22Rv1 (cell line): ENCODE data around the gene KAZN.

Experiments used
- H3K27ac ChIP-seq: fragments of 450-650 bp; 2 replicates; pipeline ENCODE4 v1.5.1; 2017
- ZFX ChIP-seq: fragments of 450-650 bp; IDR thresholded peaks from 2 replicates; pipeline ENCODE4 v1.6.1; 2017; ENCODE audit warnings: antibody characterized with exemption, borderline replicate concordance
- TF ChIP-seq, protein P1 (sequence below): fragments of 450-650 bp; IDR thresholded peaks from 2 replicates; pipeline ENCODE4 v1.5.1; 2017; ENCODE audit warnings: mild to moderate bottlenecking

Gene KAZN

DNA sequence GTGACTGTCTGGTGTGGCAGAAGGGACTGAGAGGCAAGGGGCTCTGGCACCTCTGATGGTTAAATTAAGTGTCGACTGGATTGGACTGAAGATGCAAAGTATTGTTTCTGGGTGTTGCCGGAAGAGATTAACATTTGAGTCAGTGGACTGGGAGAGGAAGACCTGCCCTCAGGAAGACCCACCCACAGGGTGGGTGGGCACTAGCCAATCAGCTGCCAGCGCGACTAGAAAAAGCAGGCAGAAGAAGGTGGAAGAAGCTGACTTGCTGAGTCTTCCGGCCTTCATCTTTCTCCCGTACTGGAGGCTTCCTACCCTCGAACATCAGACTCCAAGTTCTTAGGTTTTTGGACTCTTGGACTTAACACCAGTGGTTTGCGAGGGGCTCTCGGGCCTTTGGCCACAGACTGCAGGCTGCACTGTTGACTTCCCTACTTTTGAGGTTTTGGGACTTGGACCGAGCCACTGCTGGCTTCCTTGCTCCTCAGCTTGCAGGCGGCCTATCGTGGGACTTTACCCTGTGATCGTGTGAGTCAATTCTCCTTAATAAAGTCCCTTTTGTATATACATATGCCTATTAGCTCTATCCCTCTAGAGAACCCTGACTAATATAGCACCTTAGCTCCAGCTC, 79.6 kb downstream of the KAZN start:
- H3K27ac ChIP-seq = no peak overlapping the region
- TF ChIP-seq ZFX = no peak
- TF ChIP-seq, protein P1, sequence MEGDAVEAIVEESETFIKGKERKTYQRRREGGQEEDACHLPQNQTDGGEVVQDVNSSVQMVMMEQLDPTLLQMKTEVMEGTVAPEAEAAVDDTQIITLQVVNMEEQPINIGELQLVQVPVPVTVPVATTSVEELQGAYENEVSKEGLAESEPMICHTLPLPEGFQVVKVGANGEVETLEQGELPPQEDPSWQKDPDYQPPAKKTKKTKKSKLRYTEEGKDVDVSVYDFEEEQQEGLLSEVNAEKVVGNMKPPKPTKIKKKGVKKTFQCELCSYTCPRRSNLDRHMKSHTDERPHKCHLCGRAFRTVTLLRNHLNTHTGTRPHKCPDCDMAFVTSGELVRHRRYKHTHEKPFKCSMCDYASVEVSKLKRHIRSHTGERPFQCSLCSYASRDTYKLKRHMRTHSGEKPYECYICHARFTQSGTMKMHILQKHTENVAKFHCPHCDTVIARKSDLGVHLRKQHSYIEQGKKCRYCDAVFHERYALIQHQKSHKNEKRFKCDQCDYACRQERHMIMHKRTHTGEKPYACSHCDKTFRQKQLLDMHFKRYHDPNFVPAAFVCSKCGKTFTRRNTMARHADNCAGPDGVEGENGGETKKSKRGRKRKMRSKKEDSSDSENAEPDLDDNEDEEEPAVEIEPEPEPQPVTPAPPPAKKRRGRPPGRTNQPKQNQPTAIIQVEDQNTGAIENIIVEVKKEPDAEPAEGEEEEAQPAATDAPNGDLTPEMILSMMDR = no peak

DNA sequence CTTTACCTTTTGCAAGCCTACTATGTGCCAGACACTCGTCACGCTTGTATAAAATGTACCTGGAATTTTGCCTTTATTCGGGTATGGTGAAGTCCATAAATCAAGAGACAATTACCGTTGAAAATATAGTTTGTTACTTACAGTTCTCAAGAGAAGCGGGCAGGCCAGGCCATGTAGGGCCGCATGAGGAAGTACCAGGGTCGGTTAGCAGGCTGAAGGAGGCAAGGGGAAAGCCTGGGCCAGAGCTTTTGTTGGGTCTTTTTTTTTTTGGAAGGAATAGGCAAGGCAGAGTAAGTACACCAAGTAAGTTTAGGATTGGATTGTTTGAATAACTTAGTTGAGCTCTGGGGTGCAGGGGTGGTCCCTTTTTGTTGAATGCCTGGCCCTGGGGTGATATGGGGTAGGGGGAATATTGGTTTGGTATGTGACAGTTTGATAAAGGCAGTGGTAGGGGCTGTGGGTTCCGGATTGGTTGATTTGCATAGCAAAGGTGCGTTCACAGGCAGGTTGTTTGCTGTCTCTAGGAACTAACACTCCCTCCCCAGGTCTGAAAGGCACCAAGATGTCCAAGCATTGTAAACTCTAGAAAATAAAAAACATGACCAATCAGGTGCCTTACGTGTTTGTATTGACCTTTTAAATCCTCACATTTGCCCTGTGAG, 80.7 kb downstream of the KAZN start:
- no peak for TF ChIP-seq ZFX
- TF ChIP-seq, protein P1 = no peak

DNA sequence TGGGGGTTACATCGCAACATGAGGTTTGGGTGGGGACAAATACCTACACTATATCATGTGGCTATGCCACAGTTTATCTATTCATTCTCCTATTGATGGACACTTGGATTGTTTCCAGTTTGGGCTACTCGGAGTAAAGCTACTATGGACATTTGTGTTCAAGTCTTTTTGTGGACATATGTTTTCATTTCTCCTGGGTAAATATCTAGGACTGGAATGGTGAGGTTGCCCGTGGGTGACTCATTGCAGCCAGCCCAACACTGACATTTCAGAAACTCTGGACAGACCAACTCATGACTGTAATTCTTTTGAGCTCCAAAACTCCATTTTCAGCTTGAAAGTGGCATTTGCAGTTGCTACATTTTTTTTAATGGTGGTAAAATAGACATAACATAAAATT, 82.7 kb downstream of the KAZN start:
- H3K27ac ChIP-seq = no peak overlapping the region
- TF ChIP-seq, protein P1 = no peak
- TF ChIP-seq ZFX = no peak

More for the DNA sequence above, 80.7 kb downstream of the KAZN start:
- no peak overlapping the region for H3K27ac ChIP-seq

DNA sequence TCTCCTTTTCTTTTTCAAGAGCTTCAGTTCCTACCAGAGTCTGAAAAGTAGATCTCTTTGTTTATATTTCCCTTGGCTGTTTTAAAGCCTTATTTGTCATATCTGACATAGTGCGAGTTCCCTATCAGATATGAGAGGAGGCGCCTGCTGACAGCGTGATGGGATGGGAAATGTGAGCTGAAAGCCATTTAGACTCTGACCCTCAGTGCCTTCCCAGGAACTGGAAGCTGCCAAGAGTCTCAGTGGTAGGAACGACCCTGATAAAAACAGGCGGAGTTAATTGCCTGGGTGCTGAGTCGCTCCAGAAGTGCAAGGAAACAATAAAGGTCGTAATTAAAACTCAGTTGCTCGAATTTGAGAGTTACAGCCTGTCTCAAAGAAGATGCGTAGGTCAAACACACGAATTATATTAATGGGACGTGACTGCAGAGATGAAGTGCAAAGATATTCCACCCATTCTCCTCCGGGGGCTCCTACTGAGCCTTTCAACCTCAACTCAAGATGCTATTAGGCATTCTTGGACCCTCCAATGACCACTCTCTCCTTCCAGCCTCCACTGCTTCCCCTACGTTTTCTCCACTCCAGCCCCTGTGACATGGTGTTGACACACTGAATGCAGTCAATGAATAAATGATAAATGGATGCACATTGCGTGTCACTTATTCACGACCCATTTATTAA, 84.6 kb downstream of the KAZN start:
- TF ChIP-seq, protein P1 = no peak
- no peak for TF ChIP-seq ZFX

DNA sequence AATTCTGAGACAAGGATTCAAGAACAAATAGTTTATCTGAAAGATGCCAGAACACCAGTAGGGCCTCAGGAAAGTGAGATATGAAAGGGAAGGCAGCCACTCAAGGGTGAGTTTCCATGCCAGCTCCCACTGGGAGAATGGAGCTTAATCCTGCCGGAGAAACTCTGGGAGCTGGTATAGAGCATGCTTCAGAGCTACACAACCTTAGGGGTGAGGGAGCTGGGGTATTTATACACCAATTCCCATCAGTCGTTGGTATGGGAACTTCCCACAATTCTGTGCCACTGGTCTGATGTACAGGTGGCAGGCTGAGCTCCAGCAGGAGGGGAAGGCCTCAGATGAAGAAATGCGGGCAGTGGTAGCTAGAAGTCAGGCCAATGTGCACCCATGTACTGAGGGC, 86.6 kb downstream of the KAZN start:
- TF ChIP-seq, protein P1 = no peak
- TF ChIP-seq ZFX = no peak
- no peak overlapping the region for H3K27ac ChIP-seq

More for the DNA sequence above, 84.6 kb downstream of the KAZN start:
- no peak overlapping the region for H3K27ac ChIP-seq

DNA sequence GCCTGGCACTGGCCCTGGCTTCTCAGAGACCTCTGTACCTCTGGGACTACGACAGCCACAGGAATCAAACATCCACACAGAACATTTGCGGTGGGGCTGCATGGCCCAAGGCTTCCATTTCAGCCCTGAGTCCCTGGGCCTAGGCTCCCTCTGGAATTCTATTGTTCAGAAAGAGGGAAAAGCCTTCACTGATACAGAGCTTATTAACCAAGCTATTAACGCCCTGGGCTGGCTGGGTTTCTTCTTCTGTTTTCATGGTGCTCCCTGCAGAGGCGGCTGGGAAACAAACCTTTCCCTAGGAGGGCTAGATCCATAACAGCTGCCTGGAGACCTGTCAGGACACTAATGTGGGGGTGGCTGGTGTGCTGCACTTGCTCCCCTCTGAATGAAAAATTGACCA, 88.2 kb downstream of the KAZN start:
- TF ChIP-seq, protein P1 = no peak
- TF ChIP-seq ZFX = no peak
- H3K27ac ChIP-seq = no peak overlapping the region

DNA sequence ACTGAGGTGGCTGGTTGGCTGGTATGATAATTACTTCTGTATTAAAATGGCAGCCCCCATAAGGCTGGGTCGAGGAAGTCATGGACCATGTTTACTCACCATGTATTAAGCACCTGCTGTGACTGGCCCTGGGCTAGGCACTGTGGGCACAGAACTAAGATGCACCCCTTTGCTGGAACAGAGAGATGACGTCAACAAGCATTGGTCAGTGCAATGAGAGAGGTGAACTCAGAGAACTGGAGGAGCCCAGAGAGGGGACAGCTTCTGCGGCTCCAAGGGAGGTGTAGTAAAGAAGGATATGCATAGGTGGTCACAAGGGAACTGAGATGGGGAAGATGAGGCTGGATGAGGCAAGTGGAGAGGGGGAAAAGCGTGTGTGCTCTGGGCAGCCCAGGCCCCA, 88.7 kb downstream of the KAZN start:
- no peak for TF ChIP-seq ZFX
- TF ChIP-seq, protein P1 = no peak
- no peak overlapping the region for H3K27ac ChIP-seq
